Stimulated activated CD4-positive, alpha-beta T cell treated with anti-CD3 and anti-CD28 coated beads, Interleukin-2, amount 100 ng/mL, for 4 hours (primary cell): ENCODE results near the gene BAHCC1.

Experiments used
- DNase-seq: peaks from one replicate; pipeline ENCODE4 v3.0.0-alpha.2; 2020; ENCODE audit warnings: low read depth

BAHCC1 gene

GRCh38 chr17:81367171-81367570, 28.1 kb upstream of the BAHCC1 start:
- DNase-seq, result no peak

- no peak for DNase-seq
Measured at GRCh38 chr17:81368161-81369022, 26.9 kb upstream of the BAHCC1 start.

- DNase-seq, result no peak
Measured at GRCh38 chr17:81370294-81370693, 25.0 kb upstream of the BAHCC1 start.

GRCh38 chr17:81371910-81372760, 23.1 kb upstream of the BAHCC1 start:
- DNase-seq, result no peak

- no peak for DNase-seq
Measured at GRCh38 chr17:81373536-81374160, 21.6 kb upstream of the BAHCC1 start.

- no peak for DNase-seq
Measured at GRCh38 chr17:81374890-81375289, 20.4 kb upstream of the BAHCC1 start.

- DNase-seq, result no peak
Measured at GRCh38 chr17:81376946-81377714, 18.1 kb upstream of the BAHCC1 start.

GRCh38 chr17:81378941-81379511, 16.2 kb upstream of the BAHCC1 start:
- no peak for DNase-seq

- DNase-seq, result no peak
Measured at GRCh38 chr17:81379523-81379942, 15.7 kb upstream of the BAHCC1 start.

GRCh38 chr17:81380131-81380530, 15.1 kb upstream of the BAHCC1 start:
- no peak for DNase-seq

GRCh38 chr17:81380666-81381518, 14.4 kb upstream of the BAHCC1 start:
- no peak for DNase-seq

- DNase-seq, result no peak
Measured at GRCh38 chr17:81381632-81382577, 13.4 kb upstream of the BAHCC1 start.

- no peak for DNase-seq
Measured at GRCh38 chr17:81382851-81383250, 12.4 kb upstream of the BAHCC1 start.

GRCh38 chr17:81383504-81384421, 11.5 kb upstream of the BAHCC1 start:
- no peak for DNase-seq

GRCh38 chr17:81384929-81385319, 10.3 kb upstream of the BAHCC1 start:
- no peak for DNase-seq

GRCh38 chr17:81385320-81386111, 9.7 kb upstream of the BAHCC1 start:
- DNase-seq, result no peak

GRCh38 chr17:81386141-81386645, 9.1 kb upstream of the BAHCC1 start:
- no peak for DNase-seq
